ENCODE measurements around the gene CDAN1. TPM values are rescaled to one million over a fixed set of nuclear protein-coding genes. Genes with fewer than 3 reads are reported as not detected.

CDAN1 gene
- total and polyA plus RNA-seq, 2 of the 8 experiments (the other 6 are each of a cell fraction or from before 2014, with no cell fraction given): 4.5 to 18.6 TPM

DNA sequence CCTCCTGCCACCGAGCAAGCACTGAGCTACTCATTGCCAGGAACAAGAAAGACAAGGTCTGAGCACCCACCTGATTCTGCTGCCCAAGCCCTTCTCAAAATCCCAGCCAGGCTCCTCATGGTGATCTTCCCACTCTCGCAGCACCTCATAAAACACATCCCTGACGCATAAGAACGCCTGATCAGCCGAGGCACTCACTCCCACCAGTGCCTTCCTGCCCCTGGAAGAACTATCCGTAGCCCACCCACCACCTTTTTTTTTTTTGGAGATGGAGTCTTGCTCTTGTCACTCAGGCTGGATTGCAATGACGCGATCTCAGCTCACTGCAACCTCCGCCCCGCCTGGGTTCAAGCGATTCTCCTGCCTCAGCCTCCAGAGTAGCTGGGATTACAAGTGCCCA lies 3.9 kb downstream of the CDAN1 start (continued):
- TF ChIP-seq PHF8 (conservative IDR thresholded peaks at IDR 0.05; ENCODE audit: low read depth, low read length) (no peak), CBX8 (IDR thresholded peaks at IDR 0.05; ENCODE audit: borderline replicate concordance, low read depth, low read length) (no peak)
- TF ChIP-seq, protein P1, sequence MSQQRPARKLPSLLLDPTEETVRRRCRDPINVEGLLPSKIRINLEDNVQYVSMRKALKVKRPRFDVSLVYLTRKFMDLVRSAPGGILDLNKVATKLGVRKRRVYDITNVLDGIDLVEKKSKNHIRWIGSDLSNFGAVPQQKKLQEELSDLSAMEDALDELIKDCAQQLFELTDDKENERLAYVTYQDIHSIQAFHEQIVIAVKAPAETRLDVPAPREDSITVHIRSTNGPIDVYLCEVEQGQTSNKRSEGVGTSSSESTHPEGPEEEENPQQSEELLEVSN (IDR thresholded peaks at IDR 0.05): no peak
